ENCODE data around the gene PNMA8A.
"Not testable (repeated sequence)": the region's sequence is repeated elsewhere in the genome, so short reads cannot be mapped to it uniquely, and the experiment has no call there.

Gene PNMA8A

GRCh38 chr19:46471116-46471733 lies at the start of gene PNMA8A:
PNMA8A (minus strand) TSS chr19:46471563; CDS start chr19:46471035, 528 bp downstream.
- no peak for DNase-seq (ENCODE audit: low read depth in 4 of 4, low spot score in 1 of 4)

- DNase-seq (ENCODE audit: low read depth in 4 of 4, low spot score in 1 of 4) = no peak
Measured at GRCh38 chr19:46520616-46521015, 49.3 kb upstream of the PNMA8A start.

- DNase-seq (ENCODE audit: low read depth in 4 of 4, low spot score in 1 of 4) = no peak
Measured at GRCh38 chr19:46517471-46517870, 46.1 kb upstream of the PNMA8A start.

GRCh38 chr19:46515879-46516350 lies 44.6 kb upstream of the PNMA8A start:
- no peak for DNase-seq (ENCODE audit: low read depth in 4 of 4, low spot score in 1 of 4)

- DNase-seq (ENCODE audit: low read depth in 4 of 4, low spot score in 1 of 4) = no peak
Measured at GRCh38 chr19:46515290-46515609, 43.9 kb upstream of the PNMA8A start.

GRCh38 chr19:46514589-46515289 lies 43.4 kb upstream of the PNMA8A start:
- no peak for DNase-seq (ENCODE audit: low read depth in 4 of 4, low spot score in 1 of 4)

- peak; percentile 68 to 81 (median 76) for DNase-seq (ENCODE audit: low read depth in 4 of 4, low spot score in 1 of 4)
Measured at GRCh38 chr19:46513461-46514236, 42.3 kb upstream of the PNMA8A start.

GRCh38 chr19:46511237-46511636 lies 39.9 kb upstream of the PNMA8A start:
- DNase-seq (ENCODE audit: low read depth in 4 of 4, low spot score in 1 of 4) = no peak

- DNase-seq (ENCODE audit: low read depth in 4 of 4, low spot score in 1 of 4) = no peak
Measured at GRCh38 chr19:46508206-46508605, 36.8 kb upstream of the PNMA8A start.

GRCh38 chr19:46503848-46504453 lies 32.6 kb upstream of the PNMA8A start:
- DNase-seq (ENCODE audit: low read depth in 4 of 4, low spot score in 1 of 4) = no peak

- DNase-seq (ENCODE audit: low read depth in 4 of 4, low spot score in 1 of 4) = no peak
Measured at GRCh38 chr19:46502891-46503290, 31.5 kb upstream of the PNMA8A start.

- DNase-seq (ENCODE audit: low read depth in 4 of 4, low spot score in 1 of 4) = no peak
Measured at GRCh38 chr19:46499692-46500091, 28.3 kb upstream of the PNMA8A start.

- no peak for DNase-seq (ENCODE audit: low read depth in 4 of 4, low spot score in 1 of 4)
Measured at GRCh38 chr19:46497773-46498172, 26.4 kb upstream of the PNMA8A start.

- not testable (repeated sequence) for DNase-seq (ENCODE audit: low read depth in 4 of 4, low spot score in 1 of 4)
Measured at GRCh38 chr19:46496886-46497285, 25.5 kb upstream of the PNMA8A start.

- no peak for DNase-seq (ENCODE audit: low read depth in 4 of 4, low spot score in 1 of 4)
Measured at GRCh38 chr19:46496304-46496703, 24.9 kb upstream of the PNMA8A start.

- DNase-seq (ENCODE audit: low read depth in 4 of 4, low spot score in 1 of 4) = no peak
Measured at GRCh38 chr19:46495786-46496099, 24.4 kb upstream of the PNMA8A start, which contains the start of gene PNMA8B. PNMA8B (minus strand) TSS chr19:46495867; CDS start chr19:46495465, 402 bp downstream.

- no peak for DNase-seq (ENCODE audit: low read depth in 4 of 4, low spot score in 1 of 4)
Measured at GRCh38 chr19:46494941-46495785, 23.8 kb upstream of the PNMA8A start.

- no peak for DNase-seq (ENCODE audit: low read depth in 4 of 4, low spot score in 1 of 4)
Measured at GRCh38 chr19:46494146-46494940, 23.0 kb upstream of the PNMA8A start.

- no peak for DNase-seq (ENCODE audit: low read depth in 4 of 4, low spot score in 1 of 4)
Measured at GRCh38 chr19:46493236-46494145, 22.1 kb upstream of the PNMA8A start.
